HEK293 (cell line): ENCODE data around the gene PPP4R4.

ENCODE experiments used
- KLF1 ChIP-seq: fragments of 450-650 bp; formaldehyde crosslinking; IDR thresholded peaks from 2 replicates; pipeline ENCODE4 v1.5.1; 2016; ENCODE audit warnings: missing biosample characterization, missing genetic modification characterization
- ZBTB48 ChIP-seq: fragments of 450-650 bp; formaldehyde crosslinking; IDR thresholded peaks from 2 replicates; pipeline ENCODE4 v1.5.1; 2016; ENCODE audit warnings: missing biosample characterization, missing genetic modification characterization
- ZEB2 ChIP-seq: fragments of 450-650 bp; formaldehyde crosslinking; IDR thresholded peaks from 2 replicates; pipeline ENCODE4 v1.5.1; 2016; ENCODE audit warnings: missing biosample characterization, missing genetic modification characterization
- ZFP41 ChIP-seq: fragments of 450-650 bp; formaldehyde crosslinking; IDR thresholded peaks from 2 replicates; pipeline ENCODE4 v1.5.1; 2016; ENCODE audit warnings: missing biosample characterization, missing genetic modification characterization, borderline replicate concordance
- ZNF121 ChIP-seq: fragments of 450-650 bp; formaldehyde crosslinking; IDR thresholded peaks from 2 replicates; pipeline ENCODE4 v1.5.1; 2016; ENCODE audit warnings: missing biosample characterization, missing genetic modification characterization
- ZNF138 ChIP-seq: fragments of 450-650 bp; formaldehyde crosslinking; IDR thresholded peaks from 2 replicates; pipeline ENCODE4 v1.5.1; 2016; ENCODE audit warnings: missing biosample characterization, missing genetic modification characterization, borderline replicate concordance
- ZNF423 ChIP-seq: fragments of 450-650 bp; formaldehyde crosslinking; IDR thresholded peaks from 2 replicates; pipeline ENCODE4 v1.5.1; 2016; ENCODE audit warnings: missing biosample characterization, missing genetic modification characterization
- ZNF433 ChIP-seq: fragments of 450-650 bp; formaldehyde crosslinking; IDR thresholded peaks from 2 replicates; pipeline ENCODE4 v1.5.1; 2016; ENCODE audit warnings: missing biosample characterization, missing genetic modification characterization, low read depth
- ZNF777 ChIP-seq: fragments of 450-650 bp; formaldehyde crosslinking; IDR thresholded peaks from 2 replicates; pipeline ENCODE4 v1.5.1; 2017; ENCODE audit warnings: missing biosample characterization, missing genetic modification characterization, borderline replicate concordance
- ZSCAN30 ChIP-seq: fragments of 450-650 bp; IDR thresholded peaks from 2 replicates; pipeline ENCODE4 v1.5.1; 2018; ENCODE audit warnings: missing biosample characterization, mild to moderate bottlenecking, missing genetic modification characterization, moderate library complexity
- TF ChIP-seq, protein P1 (sequence below): fragments of 450-650 bp; formaldehyde crosslinking; IDR thresholded peaks from 2 replicates; pipeline ENCODE4 v1.5.1; 2016; ENCODE audit warnings: missing biosample characterization, missing genetic modification characterization
- TF ChIP-seq, protein P2 (sequence below): fragments of 450-650 bp; formaldehyde crosslinking; IDR thresholded peaks from 2 replicates; pipeline ENCODE4 v1.5.1; 2017; ENCODE audit warnings: missing biosample characterization, missing genetic modification characterization
- TF ChIP-seq, protein P3 (sequence below): sonication (generic); formaldehyde crosslinking; IDR thresholded peaks from 2 replicates; pipeline ENCODE4 v1.8.1; 2022; ENCODE audit warnings: mild to moderate bottlenecking, moderate library complexity, missing genetic modification reagents
- TF ChIP-seq, protein P4 (sequence below): fragments of 450-650 bp; formaldehyde crosslinking; IDR thresholded peaks from 2 replicates; pipeline ENCODE4 v1.5.1; 2016; ENCODE audit warnings: missing biosample characterization, missing genetic modification characterization

DNA sequence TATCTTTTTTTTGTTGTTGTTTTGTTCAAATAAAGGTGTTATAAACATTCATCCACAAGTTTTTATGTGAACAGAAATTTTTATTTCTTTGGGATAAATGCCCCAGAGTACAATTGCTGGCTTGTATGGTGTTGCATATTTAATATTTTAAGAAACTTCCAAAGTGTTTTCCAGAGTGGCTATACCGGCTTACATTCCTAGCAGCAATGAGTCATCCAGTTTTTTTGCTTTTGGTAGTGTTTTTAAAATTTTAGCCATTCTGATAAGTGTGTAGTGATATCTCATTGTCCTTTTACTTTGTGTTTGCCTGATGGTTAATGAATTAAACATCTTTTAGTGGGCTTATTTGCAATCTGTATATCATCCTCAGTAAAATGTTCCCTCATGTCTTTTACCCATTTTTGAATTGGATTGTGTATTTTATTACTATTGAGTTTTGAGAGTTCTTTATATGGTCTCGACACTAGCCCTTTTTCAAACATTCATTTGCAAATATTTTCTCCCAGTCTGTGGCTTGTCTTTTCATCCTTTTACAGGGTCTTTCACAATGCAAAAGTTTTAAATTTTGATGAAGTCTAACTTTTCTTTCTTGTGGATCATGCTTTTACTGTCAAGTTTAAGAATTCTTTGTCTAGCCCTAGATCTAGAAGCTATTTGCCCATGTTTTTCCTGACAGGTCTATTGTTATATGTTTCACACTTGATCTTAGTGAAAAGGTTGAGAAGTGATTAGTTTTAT lies 29.5 kb downstream of the PPP4R4 start:
- no peak for TF ChIP-seq ZNF433 (tag by site-specific recombination)
- TF ChIP-seq, protein P1, sequence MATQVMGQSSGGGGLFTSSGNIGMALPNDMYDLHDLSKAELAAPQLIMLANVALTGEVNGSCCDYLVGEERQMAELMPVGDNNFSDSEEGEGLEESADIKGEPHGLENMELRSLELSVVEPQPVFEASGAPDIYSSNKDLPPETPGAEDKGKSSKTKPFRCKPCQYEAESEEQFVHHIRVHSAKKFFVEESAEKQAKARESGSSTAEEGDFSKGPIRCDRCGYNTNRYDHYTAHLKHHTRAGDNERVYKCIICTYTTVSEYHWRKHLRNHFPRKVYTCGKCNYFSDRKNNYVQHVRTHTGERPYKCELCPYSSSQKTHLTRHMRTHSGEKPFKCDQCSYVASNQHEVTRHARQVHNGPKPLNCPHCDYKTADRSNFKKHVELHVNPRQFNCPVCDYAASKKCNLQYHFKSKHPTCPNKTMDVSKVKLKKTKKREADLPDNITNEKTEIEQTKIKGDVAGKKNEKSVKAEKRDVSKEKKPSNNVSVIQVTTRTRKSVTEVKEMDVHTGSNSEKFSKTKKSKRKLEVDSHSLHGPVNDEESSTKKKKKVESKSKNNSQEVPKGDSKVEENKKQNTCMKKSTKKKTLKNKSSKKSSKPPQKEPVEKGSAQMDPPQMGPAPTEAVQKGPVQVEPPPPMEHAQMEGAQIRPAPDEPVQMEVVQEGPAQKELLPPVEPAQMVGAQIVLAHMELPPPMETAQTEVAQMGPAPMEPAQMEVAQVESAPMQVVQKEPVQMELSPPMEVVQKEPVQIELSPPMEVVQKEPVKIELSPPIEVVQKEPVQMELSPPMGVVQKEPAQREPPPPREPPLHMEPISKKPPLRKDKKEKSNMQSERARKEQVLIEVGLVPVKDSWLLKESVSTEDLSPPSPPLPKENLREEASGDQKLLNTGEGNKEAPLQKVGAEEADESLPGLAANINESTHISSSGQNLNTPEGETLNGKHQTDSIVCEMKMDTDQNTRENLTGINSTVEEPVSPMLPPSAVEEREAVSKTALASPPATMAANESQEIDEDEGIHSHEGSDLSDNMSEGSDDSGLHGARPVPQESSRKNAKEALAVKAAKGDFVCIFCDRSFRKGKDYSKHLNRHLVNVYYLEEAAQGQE (tag by site-specific recombination) = no peak
- TF ChIP-seq KLF1 (tag by site-specific recombination) = no peak
- TF ChIP-seq ZEB2 (tag by site-specific recombination) = no peak
- TF ChIP-seq, protein P2, sequence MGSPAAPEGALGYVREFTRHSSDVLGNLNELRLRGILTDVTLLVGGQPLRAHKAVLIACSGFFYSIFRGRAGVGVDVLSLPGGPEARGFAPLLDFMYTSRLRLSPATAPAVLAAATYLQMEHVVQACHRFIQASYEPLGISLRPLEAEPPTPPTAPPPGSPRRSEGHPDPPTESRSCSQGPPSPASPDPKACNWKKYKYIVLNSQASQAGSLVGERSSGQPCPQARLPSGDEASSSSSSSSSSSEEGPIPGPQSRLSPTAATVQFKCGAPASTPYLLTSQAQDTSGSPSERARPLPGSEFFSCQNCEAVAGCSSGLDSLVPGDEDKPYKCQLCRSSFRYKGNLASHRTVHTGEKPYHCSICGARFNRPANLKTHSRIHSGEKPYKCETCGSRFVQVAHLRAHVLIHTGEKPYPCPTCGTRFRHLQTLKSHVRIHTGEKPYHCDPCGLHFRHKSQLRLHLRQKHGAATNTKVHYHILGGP (tag by site-specific recombination) = no peak
- no peak for TF ChIP-seq ZNF121 (tag by site-specific recombination)
- TF ChIP-seq, protein P3, sequence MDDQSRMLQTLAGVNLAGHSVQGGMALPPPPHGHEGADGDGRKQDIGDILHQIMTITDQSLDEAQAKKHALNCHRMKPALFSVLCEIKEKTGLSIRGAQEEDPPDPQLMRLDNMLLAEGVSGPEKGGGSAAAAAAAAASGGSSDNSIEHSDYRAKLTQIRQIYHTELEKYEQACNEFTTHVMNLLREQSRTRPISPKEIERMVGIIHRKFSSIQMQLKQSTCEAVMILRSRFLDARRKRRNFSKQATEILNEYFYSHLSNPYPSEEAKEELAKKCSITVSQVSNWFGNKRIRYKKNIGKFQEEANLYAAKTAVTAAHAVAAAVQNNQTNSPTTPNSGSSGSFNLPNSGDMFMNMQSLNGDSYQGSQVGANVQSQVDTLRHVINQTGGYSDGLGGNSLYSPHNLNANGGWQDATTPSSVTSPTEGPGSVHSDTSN (CRISPR knock-in tag) = no peak
- no peak for TF ChIP-seq ZNF423 (tag by site-specific recombination)
- TF ChIP-seq ZNF138 = no peak
- TF ChIP-seq, protein P4, sequence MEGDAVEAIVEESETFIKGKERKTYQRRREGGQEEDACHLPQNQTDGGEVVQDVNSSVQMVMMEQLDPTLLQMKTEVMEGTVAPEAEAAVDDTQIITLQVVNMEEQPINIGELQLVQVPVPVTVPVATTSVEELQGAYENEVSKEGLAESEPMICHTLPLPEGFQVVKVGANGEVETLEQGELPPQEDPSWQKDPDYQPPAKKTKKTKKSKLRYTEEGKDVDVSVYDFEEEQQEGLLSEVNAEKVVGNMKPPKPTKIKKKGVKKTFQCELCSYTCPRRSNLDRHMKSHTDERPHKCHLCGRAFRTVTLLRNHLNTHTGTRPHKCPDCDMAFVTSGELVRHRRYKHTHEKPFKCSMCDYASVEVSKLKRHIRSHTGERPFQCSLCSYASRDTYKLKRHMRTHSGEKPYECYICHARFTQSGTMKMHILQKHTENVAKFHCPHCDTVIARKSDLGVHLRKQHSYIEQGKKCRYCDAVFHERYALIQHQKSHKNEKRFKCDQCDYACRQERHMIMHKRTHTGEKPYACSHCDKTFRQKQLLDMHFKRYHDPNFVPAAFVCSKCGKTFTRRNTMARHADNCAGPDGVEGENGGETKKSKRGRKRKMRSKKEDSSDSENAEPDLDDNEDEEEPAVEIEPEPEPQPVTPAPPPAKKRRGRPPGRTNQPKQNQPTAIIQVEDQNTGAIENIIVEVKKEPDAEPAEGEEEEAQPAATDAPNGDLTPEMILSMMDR = no peak
- no peak for TF ChIP-seq ZFP41
- TF ChIP-seq ZBTB48 (tag by site-specific recombination) = no peak
- no peak for TF ChIP-seq ZSCAN30 (tag by site-specific recombination)
- TF ChIP-seq ZNF777 (tag by site-specific recombination) = no peak
